GM19193 (cell line): ENCODE measurements around the gene TTYH3.
A peak's percentile ranks its signal among the peaks of the same experiment; 100 is the strongest.

Source experiments
- POLR2A ChIP-seq: IDR thresholded peaks from 4 replicates; pipeline ENCODE4 v1.6.1; 2011; ENCODE audit not compliant: insufficient read depth, insufficient read length; ENCODE audit errors: extremely low read depth

Gene TTYH3

GRCh38 chr7:2657920-2658671 is 26.3 kb downstream of the TTYH3 start:
- TF ChIP-seq POLR2A, result no peak

GRCh38 chr7:2658941-2659340 is 27.2 kb downstream of the TTYH3 start:
- TF ChIP-seq POLR2A, result no peak

- no peak for TF ChIP-seq POLR2A
Observed at GRCh38 chr7:2659556-2660358, 28.0 kb downstream of the TTYH3 start.

DNA sequence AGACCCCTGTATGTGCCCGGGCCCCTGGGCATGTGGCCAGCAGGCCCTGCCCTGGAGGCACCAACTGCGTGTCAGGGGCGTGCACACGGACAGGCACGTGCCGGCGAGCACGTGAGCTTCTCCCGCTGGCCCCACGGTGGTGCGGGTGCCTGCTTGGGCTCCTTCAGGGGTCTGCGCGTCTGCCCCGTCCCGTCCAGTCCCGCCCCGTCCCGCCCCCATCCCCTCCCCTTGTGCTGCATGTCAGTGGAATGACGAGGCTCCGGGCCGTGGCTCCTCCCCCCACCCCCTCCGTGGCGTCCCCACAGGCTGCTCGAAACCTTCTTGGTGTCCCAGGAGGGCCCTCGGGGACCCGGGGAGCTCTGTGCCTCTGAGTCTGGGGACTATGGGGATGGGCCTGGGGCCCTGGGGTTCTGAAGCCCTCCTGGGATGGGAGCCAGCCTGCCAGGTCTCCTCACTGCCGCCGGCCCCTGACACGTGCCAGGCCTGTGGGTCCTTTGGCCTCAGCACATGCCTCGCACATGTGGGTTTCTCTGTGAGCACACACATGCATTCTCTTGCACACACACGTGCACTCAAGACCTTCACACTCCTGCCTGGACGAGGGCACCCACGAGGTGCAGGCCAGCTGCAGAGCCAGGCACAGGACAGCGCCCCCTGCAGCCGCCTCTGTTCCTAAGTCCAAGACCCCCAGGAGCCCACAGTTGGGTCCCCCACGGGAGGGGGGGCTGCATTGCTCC is 28.7 kb downstream of the TTYH3 start:
- TF ChIP-seq POLR2A, result no peak

DNA sequence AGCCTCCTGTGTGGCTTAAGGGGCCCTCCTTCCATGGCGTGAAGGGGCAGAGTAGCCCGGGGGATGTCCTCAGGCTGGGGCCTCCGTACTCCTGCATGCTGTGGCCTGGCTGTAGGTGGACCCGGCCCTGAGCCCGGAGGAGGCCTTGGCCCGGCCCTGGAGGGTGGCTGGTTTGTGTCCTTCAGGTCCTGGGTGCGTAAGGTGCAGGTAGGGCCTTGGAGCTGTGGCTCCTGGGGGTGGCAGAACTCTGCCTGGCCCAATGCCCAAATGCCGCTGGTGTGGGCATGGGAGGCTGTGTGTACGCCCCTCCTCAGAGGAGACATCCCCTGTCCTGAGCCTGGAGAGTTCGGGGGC is 29.3 kb downstream of the TTYH3 start:
- no peak for TF ChIP-seq POLR2A

DNA sequence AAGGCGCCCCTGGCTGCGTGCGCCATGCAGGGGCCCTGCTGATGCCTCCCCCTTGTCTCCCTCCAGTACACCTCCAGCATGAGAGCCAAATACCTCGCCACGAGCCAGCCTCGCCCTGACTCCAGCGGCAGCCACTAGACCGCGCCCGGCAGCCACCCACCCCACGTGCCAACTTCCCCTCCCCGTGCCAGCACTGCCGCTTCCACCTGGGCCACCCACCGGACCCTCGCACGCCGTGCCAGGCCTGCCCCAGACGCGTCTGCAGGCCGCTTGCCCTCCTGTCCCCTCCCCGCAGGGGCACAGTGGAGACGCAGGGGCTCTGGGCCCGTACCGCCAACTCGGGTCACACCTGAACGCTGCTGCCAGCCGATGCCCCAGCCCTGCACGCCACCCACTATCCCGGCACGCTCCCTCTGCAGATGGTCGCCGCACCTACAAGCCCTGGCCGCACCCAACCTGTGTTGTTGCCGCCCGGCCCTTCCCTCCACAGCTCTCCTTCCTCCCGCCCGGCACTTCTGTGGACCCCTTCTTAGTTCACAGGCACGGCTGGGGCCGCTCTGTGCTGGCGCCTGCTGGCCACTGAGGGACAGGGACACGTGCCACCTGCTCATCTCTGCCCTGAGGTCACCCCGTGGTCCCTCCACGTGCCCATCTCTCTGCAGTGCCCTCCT is 30.0 kb downstream of the TTYH3 start:
- no peak for TF ChIP-seq POLR2A

DNA sequence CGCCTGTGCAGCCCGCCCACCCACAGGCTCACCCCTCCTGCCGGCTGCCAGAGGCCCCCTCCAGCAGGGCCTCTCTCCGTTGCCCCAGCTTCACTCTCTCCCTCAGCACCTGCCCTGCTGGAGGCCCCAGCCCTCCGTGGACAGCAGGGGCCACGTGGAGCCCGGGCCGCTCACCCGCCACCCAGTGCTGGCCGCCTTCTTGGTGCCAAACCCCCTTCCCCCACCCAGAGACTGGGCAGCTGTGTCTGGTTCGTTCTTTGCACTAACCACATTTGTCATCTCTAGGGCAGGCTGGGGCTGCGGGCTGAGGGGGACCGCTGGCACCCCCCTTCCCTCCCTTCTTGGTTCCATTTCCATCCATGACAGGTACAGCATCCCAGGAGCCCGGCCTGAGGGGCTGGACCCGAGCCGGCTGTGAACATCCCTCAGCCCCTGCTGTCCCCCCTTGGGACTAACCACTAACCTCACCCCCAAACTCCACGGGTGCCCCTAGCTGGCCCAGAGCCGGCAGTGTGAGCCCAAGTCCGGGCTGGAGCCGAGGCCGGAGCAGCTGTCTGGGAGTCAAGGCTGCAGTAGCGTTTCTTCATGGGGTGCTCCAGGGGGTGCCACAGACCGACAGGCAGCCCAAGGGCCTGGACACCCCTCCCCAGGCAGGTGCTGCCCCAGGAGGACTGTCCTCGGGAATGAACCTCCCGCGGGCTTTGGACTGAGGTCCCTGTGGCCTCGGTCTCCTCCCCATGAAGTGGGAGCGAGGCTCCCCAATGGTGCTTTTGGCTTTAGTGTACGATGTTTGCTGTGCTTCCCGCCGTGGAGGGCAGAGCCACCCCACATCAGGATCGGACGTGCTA is 30.7 kb downstream of the TTYH3 start:
- TF ChIP-seq POLR2A, result no peak

DNA sequence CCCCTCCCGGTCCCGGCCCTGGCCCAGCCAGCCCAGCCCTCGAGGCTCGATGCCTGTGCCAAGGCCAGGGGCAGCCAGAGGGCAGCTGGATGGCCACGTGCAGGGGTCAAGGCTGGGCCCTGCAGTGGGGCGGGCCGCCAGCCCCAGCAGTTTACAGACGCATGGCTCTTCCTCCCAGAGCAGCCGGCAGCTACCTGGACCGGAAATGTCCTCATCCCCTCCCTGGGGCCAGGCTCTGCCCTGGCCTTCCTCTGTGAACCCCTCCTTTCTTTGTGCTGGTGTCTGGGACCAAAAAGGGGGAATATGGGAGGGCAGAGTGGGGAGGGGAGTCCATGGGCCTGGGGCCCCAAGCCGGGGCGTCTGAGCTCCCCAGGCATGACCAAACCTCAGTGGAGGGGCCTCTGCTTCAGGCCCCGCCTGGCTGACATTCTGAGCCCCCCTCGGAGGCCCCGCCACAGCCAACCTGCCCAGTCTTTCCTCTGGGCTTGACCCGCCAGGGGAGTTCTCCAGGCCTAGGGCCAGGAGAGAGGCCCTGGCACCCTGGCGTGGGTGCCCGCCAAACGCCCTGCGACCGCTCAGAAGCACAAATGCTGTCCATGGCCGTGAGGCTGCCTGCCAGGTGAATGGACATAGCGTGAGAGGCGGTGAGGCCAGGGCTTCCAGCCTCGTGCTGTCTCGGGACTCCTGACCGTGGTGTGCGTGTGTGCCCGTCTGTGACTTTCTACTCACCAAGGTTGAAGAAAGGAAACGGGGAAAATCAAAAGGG is 31.5 kb downstream of the TTYH3 start:
- TF ChIP-seq POLR2A, result peak; percentile 3

GRCh38 chr7:2663960-2664359 is 32.2 kb downstream of the TTYH3 start:
- TF ChIP-seq POLR2A, result no peak

DNA sequence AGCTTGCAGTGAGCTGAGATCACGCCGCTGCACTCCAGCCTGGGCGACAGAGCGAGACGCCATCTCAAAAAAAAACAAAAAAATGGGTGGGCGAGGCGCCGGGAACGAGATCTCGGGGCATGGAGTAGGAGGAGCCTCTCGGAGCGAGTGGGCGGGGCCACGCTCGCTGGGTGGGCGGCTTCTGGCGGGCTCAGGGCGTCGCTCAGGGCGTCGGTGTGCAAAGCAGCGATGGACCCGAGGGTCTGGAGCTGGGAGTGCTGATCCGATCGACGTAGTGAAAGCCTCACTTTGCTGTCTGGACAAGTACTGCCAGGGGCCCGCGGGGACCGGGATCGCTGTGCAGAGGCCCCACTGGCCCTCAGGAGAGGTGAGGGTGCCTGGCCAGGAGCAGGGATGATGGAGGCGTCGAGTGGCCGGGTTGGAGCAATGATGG is 33.6 kb downstream of the TTYH3 start:
- no peak for TF ChIP-seq POLR2A

GRCh38 chr7:2666155-2666554 is 34.4 kb downstream of the TTYH3 start:
- no peak for TF ChIP-seq POLR2A

DNA sequence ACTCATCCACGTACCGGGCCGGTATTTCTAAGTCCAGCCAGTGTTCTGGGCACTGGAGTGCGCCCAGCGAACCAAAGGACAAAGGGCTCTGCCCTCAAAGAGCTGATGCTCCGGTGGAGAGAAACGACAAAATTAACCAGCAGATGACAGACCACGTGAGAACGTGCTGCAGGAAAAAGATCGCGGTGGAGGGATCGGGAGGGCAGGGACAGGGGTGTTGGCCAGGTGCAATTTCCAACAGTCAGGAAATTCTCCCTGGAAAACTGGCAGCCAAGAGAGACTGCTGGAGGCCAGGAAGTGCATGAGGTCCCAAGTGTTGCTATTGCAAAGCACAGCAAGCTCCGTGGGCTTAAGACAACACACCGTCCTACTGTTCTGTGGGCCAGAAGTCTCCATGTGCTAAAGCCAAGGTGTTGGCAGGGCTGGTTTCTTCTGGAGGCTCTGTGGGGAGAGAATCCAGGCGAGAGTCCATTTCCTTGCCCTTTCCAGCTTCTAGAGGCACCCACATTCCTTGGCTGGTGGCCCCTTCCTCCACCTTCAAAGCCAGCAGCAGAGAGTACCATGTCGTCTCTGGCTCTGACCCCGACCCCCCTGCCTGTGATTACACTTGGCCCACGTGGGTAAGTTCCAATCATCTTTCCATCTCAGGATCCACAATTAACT is 34.9 kb downstream of the TTYH3 start:
- no peak for TF ChIP-seq POLR2A

GRCh38 chr7:2667843-2668242 is 36.1 kb downstream of the TTYH3 start:
- TF ChIP-seq POLR2A, result no peak

DNA sequence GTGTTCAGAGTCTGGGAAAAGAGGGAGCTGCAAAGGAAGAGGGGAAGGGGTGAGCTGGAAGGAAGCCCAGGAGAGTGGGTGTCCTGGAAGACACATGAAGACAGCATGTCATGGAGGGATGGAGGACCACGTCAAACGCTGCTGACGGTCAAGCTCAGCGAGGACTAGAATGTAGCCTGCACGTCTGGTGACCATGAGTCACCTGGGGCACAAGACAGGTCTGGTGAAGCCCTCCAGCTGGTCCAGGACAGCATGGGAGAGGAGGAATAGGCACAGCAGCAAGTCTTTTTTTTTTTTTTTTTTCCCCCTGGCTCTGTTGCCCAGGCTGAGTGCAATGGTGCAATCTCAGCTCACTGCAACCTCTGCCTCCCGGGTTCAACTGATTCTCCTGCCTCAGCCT is 36.6 kb downstream of the TTYH3 start:
- TF ChIP-seq POLR2A, result no peak

- TF ChIP-seq POLR2A, result no peak
Observed at GRCh38 chr7:2670171-2670570, 38.4 kb downstream of the TTYH3 start.
